HG03139 (cell line): Measurements from ENCODE around the gene GPS2.

Source experiments
- ATAC-seq: cut with Tn5 transposase; IDR thresholded peaks from one replicate; pipeline ENCODE4 v1.9.1; 2021; ENCODE audit not compliant: unreplicated experiment

The GPS2 gene

GRCh38 chr17:7293816-7294613, 21.1 kb downstream of the GPS2 start:
- ATAC-seq: no peak

- ATAC-seq: no peak
These were observed 22.0 kb downstream of the GPS2 start for GRCh38 chr17:7293159-7293558.

DNA sequence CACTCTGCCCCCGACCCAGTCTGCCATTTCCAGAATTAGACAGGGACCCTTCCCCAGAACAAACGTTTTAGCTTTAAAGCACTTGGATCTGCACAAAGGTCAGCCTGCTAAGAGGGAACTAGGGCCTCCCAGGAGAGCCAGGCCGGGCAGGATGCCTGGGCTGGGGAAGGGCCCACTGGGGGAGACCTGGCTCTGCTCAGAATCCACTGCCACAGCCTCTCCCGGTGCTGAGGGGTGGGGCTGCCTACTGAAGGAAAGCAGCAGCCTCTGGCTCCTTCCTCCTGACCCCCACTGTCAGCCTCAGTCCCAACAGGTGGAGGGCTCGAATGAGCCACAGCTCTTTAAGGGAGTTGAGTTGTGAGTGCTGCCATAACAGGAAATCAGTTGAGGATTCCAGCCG, 22.4 kb downstream of the GPS2 start:
- ATAC-seq: no peak

GRCh38 chr17:7292194-7292593, 23.0 kb downstream of the GPS2 start:
- no peak for ATAC-seq

DNA sequence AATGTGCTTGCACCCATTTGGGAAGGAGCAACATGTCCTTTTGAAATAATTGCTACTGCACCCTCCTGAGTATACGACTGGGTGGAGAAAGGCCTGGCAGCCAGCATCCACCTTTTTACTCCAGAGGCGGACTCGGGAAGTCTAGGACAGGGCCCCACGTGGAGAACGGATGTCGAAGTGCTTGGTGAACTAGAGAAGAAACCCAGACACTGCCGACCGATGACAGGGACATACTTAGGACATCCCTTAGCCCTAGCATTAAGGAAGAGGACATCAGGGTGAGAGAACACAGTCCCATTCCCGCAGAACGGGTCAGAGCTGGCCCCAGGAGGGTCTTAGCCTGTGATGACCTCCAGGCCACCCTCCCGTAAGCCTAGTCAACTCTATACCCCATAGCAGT, 24.5 kb downstream of the GPS2 start:
- ATAC-seq: no peak

GRCh38 chr17:7290166-7290565, 25.0 kb downstream of the GPS2 start:
- no peak for ATAC-seq

DNA sequence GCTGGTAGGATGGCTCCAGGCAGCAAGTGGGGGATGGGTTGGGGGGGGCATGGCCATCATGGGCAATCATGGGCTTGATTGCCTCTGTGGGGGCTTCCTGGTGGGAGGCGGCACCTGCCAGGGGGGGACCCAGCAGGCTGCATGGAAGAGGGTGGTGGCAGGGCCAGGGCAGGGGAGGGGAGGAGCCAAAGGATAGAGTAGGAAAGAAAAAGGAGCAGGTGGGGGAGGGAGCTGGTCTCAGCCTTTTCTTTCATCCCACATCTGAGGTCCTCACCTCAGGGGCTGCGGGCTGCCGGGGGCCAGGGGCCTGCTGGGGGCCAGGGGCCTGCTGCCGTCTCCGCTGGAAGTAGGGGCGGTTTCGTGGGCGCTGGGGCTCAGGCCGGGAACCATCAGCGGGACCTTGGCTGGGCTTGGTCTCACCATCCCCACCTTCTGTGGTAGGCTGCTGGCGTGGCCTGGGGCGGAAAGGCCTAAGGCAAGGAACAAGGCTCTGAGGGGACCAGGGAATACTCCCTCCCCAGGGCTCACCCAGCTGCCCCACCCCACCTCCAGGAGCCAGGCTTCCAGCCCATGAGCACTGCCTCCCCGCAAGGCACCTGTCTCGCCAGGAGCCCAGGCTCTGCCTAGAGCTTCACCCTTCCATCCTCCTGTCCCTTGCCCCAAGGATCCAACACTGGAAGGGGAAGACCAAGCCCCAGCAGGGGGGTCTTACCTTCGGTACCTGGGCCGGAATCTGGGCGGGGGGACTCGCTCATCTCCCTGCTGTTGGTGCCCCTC, 25.7 kb downstream of the GPS2 start:
- no peak for ATAC-seq

DNA sequence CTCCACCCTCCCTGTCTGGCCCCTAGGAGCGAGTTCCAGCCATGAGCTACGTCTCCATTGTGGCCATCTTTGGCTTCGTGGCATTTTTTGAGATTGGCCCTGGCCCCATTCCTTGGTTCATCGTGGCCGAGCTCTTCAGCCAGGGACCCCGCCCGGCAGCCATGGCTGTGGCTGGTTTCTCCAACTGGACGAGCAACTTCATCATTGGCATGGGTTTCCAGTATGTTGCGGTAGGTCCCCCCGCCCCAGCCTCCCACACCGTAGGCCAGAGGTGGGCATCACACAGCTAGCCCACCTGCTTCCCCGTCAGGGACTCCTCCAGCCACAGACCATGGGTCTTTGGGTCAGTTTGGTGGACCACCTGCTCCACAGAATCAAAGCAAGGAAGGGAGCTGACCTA, 29.5 kb downstream of the GPS2 start:
- ATAC-seq: no peak

DNA sequence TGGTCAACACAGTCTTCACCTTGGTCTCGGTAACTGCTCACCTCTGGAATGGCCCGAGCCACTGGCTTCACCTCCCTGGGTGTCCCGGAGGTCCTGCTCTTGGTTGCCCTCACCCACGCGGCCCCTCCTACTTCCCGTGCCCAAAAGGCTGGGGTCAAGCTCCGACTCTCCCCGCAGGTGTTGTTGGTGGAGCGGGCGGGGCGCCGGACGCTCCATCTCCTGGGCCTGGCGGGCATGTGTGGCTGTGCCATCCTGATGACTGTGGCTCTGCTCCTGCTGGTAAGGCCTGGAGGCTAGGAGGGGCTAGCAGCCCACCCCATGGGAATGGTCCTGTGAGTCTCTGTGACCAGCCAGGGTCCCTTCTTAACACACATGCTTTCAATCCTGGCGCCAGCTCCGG, 30.2 kb downstream of the GPS2 start:
- ATAC-seq: no peak

DNA sequence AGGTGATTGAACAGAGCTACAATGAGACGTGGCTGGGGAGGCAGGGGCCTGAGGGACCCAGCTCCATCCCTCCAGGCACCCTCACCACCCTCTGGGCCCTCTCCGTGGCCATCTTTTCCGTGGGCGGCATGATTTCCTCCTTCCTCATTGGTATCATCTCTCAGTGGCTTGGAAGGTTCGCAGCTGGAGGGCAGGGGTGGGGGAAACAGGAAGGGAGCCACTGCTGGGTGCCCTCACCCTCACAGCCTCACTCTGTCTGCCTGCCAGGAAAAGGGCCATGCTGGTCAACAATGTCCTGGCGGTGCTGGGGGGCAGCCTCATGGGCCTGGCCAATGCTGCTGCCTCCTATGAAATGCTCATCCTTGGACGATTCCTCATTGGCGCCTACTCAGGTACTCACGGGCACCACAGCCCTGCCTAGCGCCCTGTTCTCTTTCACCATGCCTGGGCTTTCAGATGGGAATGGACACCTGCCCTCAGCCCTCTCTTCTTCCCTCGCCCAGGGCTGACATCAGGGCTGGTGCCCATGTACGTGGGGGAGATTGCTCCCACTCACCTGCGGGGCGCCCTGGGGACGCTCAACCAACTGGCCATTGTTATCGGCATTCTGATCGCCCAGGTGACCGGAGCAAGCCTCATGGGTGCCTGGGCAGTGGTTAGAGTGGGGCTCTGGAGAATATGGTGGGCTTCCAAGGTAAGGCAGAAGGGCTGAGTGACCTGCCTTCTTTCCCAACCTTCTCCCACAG, 31.5 kb downstream of the GPS2 start:
- ATAC-seq: no peak

DNA sequence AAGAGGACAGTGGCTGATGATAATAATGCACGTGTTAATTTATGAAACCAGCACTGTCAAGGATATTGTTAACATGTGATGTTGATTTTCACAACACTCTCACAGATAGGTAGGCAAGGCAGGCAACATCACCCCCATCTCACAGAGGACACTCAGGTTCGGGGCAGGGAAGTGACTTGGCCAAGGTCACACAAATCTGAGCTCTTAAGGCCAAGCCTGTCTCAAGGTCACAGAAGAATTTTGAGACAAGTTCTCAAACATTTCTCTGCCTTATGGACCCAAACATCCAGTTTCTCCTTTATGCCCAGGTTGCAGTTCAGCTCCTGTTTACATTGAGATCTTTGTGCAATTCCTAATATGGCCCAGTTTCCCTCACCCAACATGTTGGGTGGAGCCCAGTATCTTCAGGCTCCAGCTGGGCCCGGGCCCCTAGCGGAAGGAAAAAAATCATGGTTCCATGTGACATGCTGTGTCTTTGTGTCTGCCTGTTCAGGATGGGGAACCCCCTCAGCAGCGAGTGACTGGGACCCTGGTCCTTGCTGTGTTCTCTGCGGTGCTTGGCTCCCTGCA, 32.3 kb downstream of the GPS2 start:
- no peak for ATAC-seq

DNA sequence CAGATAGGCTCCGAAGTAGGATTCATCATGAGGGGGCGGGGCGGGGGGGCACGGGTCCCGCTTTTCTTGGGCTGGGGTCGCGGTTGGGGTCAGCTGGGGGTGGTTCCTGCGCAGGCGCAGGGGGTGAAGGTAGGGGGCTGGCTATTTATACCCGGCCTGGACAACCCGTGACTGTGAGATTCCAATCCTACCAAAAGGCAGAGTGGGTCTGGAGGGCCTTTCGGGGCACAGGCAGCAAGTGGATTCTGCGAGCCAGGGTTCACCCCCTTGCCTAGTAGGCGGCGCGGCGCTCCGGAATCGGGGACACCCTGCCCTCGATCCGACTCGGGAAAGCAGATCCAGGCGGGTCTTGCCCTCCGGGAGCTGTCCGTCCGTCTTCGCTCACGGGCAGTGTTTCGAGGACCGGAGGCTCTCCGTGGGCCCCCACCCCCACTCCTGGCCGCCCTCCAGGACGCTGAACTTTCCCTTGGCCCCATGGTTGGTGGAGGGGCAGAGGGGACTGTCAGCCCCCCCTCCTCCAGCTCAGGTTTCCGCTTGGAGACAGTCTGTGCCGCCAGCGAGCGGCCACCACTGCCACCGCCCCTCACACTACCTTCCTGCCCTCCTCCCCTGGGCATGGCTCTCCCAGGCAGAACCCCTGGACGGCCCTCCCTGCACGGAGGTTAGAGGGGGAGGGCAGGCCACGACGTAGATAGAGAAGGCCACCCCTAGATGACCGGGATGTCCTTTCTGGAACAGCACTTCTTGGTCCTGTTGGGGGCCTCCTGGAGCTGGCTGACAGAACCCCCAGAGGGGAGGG, 33.0 kb downstream of the GPS2 start:
- ATAC-seq: no peak

- no peak for ATAC-seq
These were observed 33.8 kb downstream of the GPS2 start, which contains the start of gene SLC2A4 for GRCh38 chr17:7281074-7281952. Gene SLC2A4, plus strand, starts transcription at chr17:7281718. Its CDS starts 217 bp downstream, at chr17:7281935.

- ATAC-seq: peak; percentile 48
These were observed 34.6 kb downstream of the GPS2 start for GRCh38 chr17:7280519-7281073.

DNA sequence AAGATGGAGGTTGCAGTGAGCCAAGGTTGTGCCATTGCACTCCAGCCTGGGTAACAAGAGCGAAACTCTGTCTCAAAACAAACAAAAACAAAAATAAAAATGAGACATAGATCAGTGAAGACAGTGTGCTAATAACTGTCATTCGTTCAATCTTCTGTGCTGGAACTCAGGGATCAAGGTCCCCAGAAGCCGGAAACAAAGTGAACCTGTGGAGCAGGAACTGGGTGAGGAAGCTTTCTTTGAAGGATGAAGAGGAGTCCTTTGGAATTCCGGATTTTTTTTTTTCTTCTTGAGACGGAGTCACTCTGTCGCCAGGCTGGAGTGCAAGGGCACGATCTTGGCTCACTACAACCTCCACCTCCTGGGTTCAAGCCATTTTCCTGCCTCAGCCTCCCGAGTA, 35.7 kb downstream of the GPS2 start:
- ATAC-seq: no peak

DNA sequence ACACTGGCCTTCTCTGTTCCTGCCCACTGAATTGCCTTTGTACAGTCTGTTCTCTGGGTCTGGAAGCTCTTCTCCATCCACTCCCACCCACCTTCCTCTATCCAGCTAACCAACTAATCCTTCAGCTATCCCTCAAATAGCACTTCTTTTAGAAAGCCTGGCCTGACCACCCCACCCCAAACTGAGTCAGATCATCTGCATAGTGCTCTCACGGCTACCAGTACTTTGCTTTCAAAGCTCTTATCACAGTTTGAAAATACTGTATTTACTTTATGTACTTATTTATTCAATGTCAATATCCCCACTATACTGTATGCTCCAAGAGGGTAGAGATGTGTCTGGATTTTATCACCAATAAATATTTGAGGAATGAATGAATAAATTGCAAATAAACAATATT, 48.4 kb downstream of the GPS2 start:
- ATAC-seq: no peak

DNA sequence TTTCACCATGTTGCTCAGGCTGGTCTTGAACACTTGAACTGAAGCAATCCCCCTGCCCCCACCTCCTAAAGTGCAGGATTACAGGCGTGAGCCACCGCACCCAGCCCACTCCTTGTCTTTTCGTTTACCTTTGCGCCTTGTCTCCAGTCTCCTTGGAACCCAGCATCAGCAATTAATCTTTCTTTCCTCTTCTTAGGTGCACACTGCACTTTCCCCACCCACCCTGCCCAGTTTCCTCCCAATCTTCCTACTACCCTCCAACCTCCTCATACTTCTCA, 51.4 kb downstream of the GPS2 start:
- ATAC-seq: no peak

DNA sequence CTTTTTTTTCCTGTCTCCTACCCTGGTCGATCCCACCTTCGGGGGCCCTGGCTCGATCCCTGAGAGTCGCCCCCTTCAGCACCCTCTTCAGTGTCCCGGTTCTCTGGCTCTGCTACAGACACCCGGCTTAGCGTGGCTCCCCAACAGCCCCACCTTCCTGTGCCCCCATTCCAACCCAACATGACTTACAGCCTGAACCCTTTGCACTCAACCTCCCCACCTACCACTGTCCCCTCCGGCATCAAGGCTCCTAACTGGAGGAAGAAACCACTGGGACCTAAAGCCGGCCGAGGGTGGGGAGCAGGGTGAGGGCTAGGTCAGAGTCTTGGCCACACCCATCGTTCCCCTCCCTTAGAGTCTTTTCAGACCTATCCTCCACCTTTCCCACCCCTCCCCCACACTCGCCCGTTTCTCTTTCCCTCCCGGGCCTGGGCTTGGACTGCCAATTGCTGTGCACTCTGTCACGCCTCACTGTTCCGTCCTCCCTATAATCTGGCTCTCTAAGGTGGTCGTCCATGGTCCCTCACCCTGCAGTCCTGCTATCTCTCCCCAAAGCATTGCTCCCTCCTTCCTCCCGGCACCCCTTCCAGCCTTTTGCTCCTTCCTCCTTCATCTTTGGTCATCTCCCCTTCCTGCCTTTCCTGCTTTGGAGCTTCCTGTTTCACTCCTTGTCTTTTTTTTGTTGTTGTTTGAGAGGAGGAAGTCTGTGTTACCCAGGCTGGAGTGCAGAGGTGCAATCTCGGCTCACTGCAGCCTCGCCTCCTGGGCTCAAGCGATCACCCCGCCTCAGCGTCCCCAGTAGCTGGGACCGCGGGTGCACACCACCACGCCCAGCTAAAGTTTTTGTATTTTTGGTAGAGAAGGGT, 52.0 kb downstream of the GPS2 start:
- ATAC-seq: no peak
